ENCODE data around the gene TAF6L.
"Not testable (repeated sequence)": the region's sequence is repeated elsewhere in the genome, so short reads cannot be mapped to it uniquely, and the experiment has no call there.

TAF6L gene, protein sequence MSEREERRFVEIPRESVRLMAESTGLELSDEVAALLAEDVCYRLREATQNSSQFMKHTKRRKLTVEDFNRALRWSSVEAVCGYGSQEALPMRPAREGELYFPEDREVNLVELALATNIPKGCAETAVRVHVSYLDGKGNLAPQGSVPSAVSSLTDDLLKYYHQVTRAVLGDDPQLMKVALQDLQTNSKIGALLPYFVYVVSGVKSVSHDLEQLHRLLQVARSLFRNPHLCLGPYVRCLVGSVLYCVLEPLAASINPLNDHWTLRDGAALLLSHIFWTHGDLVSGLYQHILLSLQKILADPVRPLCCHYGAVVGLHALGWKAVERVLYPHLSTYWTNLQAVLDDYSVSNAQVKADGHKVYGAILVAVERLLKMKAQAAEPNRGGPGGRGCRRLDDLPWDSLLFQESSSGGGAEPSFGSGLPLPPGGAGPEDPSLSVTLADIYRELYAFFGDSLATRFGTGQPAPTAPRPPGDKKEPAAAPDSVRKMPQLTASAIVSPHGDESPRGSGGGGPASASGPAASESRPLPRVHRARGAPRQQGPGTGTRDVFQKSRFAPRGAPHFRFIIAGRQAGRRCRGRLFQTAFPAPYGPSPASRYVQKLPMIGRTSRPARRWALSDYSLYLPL

DNA sequence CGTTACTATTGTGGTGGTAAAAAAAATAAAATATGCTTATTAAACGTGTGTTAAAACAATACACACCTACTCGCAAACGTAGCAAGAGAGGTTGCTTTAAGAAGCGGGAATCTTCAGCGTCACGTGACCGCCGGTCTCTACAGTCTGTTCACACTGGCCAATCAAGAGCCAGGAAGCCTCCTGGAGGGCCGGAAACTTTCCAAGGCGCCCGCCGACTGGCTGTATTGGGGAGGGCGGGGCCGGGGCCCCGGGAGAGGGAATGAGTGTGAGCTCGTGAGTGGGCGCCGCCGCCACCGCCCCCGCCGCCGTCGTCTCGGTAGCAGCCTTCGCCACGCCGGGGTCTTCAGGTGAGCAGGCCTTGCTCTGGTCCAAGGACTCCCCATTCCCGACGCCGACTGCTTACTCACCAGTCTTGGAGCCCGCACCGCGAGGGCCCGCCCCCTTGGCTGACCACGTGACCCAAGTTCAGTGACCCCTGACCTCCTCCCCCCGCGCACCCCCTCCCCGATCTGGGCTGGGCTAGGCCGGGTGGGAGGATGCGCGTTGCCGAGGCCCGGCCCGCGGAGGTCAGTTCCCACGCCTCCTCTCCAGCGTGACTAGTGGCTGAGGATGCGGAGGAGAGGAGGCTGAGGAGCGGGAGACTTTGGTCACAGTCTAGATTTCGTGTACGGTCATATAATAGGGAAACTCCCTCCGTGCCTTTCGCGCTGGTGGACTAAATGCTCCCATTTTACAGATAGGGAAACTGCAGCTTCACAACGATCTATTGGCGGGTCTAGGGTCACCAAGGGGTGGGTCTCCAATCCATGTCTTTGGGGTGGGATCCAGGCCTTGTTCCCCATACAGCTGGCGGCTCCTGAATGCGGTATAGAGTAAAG is at the start of gene TAF6L:
TAF6L (plus strand) TSS at position 253 of the 878 bp plus-strand sequence. CDS start 4,388 bp downstream, outside the sequence.
- DNase-seq: peak; percentile 95 to 98

DNA sequence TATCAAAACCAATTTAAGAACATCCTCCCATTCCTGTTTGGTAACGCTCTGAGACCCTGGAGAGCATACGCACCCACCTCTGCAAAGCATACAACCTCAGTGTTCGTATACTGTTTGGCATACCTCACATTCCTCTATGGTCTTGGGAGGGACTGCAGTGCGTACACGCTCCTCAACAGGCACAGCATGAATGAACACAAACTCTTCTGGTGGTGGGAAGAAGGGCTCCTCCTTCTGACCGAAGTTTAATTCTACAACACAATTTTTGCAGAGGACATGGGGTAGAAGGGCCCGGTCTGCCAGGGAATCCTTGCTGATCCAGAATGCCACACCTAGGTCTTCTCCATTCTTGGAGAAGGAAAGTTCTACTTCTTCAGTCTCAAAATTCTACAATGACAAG is 49.2 kb upstream of the TAF6L start:
- DNase-seq: no peak

DNA sequence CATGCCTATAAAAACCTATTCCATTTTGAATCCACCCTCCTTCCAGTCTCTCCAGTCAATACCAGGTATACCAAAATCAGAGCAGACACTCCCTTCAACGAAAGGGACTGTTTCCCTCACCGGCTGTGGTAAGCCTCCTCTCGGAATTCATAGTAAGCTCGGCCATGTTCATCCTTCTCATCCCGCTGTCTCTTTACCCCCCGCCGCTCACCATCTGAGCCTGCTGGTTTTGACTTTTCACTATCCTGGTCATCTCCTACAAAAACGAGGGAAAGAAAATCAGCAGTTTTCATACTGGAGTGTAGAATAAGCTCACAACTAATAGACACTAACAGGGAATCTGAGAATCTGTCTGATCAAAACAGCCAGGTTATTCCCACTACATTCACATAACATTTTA is 47.0 kb upstream of the TAF6L start:
- no peak for DNase-seq

DNA sequence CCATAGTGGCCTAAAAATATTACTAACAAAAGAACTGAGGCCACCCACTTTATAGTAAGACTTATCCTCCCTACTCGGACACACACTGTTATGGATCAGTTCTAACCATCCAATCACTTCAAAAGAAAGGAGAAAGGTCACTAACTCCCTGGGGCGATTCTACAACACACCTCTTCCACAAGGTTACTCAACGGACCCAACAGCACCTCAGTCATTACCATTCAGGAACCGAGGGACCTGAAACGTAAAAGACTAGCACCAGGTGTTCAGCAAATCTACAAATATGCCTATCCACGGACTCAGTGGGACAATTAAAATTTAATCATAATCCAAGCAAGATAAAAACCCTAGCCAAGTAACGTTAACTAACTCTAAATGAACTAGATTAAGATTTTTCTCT is 45.5 kb upstream of the TAF6L start:
- DNase-seq: no peak

DNA sequence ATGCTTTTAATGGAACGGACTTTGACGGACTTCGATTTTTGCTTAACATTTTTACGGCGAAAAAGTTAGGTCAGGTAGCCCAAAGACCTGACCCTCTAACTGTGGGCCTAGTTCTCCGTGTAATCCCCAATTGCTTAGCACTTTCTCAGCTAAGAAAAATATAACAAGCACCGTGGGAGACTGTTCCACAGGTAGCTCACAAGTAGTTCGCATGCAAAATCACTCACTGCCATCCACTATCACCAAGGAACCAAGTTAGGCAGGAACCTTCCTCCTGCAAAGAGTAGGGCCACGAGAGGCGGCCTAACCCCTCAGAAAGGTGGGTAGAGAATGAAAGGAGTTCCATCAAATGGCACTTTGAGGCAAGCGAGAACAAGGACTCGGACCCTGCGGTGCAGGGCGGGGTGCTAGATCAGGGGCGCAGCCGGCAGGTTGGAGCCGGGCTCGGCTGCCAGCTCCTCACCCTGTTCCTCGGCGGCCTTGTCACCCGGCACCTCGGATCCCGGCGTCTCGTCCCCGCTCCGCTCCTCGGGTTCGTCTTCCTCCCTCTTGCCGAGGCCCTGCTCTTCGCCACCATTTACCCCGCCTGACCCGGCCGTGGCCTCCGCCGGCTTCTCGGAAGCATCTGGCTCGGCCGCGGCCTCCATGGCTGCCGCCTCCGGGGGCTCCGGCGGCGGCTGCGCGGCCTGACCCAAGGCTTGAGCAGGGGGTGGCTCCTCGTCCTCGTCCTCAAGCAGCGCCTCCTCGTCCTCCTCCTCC is 44.9 kb upstream of the TAF6L start:
- peak in 1 of 2 experiments; percentile 14 for DNase-seq

DNA sequence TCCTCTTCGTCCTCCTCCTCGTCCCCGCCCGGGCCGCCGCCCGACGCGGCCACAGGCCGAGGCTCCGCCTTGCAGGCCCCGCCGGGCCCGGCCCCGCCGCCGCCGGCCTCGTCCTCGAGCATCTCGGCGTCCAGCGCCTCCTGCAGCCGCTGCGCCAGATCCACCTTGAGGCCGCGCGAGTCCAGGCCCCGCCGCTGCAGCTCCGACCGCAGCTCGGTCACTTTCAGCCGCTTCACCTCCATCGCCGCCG is 44.4 kb upstream of the TAF6L start:
- DNase-seq: no peak

DNA sequence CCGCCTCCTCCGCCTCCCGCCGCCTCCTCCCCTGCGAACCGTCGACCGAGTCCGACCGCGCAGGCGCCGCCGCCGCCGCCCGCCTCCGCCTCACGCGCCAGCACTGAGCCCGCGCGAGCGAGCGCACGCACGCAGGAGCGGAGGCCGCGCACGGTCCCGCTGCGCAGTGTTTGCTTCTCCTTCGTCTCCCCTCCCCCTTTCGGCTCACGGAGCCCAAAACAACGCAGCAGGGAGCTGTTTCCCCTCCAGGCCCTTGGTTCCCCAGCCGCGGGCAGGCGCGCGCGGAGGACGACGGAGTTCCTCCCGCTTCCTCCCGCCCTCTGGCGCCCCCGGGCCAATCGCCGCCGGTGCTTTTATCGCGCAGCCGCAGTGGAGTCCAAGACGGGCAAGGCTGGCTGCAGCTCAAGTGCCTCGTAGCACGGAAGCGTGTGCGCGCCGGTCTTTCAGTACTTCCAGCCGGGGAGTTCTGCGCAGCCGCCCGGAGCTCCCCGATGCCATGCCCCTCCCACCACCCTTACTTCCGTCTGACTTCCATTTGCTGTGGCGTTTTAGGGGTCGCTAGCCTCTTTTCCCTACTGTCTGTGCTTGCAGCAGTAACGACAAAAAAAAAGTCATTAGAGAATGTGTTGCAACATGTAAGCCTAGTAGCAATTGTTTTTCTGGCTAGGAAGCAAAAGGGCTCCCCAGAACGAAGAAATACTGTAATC is 43.9 kb upstream of the TAF6L start, which contains the start of gene HNRNPUL2:
HNRNPUL2 (minus strand) TSS at position 293 of the 707 bp plus-strand sequence. CDS start 301 bp downstream, outside the sequence.
- DNase-seq: peak; percentile 99

DNA sequence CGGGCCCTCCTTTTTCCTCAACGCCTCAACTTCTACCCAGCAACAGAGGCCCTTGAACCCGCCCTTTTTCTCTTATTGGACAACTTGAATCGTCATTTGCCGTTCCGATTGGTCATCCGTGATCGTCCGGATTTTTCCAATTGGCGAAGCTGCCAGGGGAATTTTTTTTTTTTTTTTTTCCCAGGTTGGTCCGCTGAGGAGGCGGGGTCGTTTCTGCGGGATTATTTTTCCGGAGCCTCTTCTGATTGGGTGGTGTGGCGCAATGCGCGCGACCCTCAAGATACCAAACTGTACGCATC is 43.4 kb upstream of the TAF6L start:
- peak; percentile 95 to 98 for DNase-seq

DNA sequence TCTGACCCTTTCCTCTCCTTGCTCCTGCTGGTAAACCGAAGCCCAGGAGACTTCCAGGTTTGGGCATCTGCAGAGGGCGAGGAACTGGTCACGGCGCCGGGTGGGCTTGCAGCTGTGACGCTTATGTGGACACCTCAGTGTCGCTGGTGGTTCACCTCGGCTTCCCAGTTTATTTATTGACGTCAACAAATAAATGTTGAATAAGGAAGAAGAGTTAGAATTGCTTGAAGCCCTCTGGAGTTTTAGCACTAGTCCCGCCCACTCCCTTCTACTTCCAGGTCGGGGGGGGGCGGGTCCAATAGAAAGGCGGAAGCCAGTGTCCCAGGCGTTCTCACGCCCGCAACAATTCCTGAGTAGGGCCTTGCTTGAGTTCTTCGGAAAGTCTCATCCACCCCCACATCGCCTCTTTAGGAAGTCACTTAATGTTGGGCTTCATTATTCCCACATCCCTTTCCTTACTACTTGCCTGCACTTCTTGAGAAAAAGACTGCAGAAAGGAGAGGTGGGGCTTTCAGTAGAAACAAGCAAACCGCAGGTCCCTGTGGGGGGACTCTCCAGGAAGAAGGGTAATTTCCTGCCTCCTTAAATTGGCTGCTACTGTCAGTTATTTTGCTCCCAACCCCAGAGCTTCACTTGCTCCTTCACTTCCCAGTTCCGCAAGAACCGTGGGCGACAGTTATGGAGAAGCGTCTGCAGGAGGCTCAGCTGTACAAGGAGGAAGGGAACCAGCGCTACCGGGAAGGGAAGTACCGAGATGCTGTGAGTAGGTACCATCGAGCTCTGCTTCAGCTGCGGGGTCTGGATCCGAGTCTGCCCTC is 42.8 kb upstream of the TAF6L start, which contains the start of gene TTC9C:
TTC9C (plus strand) TSS at position 316 of the 818 bp plus-strand sequence; CDS start at position 679, 363 bp downstream.
- DNase-seq: peak; percentile 80 to 84

DNA sequence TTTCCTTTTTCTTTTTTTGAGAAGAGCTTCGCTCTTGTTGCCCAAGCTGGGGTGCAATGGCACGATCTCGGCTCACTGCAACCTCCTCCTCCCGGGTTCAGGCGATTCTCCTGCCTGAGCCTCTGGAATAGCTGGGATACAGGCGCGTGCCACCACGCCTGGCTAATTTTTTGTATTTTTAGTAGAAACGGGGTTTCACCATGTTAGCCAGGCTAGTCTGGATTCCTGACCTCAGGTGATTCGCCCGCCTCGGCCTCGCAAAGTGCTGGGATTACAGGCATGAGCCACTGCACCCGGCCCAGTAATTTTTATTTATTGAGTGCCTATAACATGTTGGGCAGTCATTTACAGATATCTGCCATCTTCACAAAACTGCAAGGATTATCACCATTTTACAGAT is 41.1 kb upstream of the TAF6L start:
- DNase-seq: not testable (repeated sequence)

DNA sequence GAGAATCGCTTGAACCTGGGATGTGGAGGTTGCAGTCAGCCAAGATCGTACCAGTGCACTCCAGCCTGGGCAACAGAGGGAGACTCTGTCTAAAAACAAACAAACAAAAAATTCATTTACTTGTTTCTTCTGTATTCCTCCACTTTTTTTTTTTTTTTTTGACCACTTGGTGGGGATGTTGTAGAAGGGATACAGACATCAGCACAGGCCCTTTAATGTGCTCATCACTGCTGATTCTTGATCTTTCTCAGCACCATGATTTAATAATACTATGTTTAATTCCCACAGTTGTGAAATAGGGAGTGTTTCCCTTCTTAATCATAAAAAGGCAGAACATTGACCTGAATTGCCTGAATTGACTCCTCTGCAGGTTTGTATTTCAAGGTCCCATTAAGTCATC is 38.4 kb upstream of the TAF6L start:
- peak; percentile 10 to 16 for DNase-seq

DNA sequence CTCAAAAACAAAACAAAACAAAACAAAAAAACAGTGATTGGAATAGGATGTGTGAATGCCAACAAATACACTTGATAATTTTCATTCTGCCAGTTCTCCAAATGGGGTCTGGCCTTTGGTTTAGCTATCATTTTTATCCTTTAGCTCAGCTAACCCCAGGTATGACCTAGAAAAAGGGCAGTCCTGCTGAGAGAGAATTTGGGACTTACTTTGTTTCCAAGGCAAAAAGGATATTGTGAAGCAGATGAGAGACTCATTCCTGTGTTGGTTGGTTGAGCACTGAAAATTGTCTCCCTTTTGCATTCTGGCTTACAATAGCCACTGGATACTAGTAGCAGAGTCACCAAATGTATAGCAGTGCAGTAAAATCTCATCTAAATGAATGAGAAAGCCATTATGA is 34.0 kb upstream of the TAF6L start:
- no peak for DNase-seq

DNA sequence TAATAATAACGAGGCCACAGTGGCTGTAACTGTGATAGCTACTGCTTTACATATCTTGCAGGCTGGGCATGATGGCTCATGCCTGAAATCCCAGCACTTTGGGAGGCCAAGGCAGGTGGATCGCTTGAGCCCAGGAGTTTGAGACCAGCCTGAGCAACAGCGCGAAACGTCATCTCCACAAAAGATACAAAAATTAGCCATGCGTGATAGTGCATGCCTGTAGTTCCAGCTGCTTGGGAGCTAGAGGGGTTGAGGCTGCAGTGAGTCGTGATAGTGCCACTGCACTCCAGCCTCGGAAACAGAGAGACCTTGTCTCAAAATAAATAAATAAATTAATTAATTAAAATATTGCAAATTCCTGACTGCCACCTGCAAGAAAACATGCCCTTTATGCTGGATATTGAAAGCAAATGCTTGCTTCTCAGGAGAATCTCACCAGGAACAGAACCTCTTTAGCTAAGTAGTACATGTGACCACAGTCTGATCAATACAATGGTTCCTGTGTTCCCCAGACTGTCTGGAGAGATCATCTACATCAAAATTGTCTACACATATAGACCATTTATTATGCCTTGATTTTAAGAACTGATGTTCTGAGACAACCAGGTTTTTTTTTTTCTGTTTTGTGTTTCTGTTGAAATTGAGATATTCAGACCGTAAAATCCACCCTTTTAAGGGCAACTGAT is 23.6 kb upstream of the TAF6L start:
- no peak for DNase-seq

DNA sequence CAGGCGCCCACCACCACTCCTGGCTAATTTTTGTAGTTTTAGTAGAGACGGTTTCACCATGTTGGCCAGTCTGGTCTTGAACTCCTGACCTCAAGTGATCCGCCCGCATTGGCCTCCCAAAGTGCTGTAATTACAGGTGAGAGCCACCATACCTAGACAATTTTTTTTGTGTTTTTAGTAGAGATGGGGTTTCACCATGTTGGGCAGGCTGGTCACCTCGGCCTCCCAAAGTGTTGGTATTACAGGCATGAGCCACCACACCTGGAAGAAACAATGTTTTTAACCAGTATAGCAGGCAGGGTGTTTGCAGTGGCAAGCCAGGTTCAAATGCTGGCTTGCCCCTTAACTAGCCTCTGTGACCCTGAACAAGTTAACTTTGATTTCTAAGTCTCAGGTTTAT is 21.3 kb upstream of the TAF6L start:
- not testable (repeated sequence) for DNase-seq

DNA sequence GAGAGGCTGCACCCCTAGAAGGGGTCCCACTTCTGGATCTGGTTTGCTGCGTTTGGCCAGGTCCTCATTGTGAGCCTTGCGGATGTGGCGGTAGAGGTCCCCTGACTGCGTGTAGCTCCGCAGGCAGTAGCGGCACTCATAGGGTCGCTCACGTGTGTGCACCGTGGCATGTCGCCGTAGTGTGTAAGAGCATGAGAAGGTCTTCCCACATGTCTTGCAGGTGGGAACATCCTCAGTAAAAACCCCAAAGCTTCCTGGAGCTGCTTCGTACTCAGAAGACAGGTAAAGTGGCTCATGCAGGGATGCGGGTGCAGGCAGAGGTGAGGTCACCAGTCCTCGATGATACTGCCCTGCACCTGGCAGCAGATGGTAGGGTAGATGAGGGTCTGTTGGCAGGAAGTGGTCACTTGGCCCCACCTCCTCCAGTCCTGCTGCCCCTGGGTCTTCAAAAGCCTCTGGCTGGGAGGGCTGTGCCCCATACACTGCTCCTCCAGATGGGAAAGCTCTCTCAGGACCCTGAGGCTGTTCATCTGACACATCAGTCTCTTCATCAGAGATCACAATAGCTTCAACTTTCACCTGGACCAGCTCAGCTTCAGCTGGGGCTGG is 18.9 kb upstream of the TAF6L start:
- no peak for DNase-seq

DNA sequence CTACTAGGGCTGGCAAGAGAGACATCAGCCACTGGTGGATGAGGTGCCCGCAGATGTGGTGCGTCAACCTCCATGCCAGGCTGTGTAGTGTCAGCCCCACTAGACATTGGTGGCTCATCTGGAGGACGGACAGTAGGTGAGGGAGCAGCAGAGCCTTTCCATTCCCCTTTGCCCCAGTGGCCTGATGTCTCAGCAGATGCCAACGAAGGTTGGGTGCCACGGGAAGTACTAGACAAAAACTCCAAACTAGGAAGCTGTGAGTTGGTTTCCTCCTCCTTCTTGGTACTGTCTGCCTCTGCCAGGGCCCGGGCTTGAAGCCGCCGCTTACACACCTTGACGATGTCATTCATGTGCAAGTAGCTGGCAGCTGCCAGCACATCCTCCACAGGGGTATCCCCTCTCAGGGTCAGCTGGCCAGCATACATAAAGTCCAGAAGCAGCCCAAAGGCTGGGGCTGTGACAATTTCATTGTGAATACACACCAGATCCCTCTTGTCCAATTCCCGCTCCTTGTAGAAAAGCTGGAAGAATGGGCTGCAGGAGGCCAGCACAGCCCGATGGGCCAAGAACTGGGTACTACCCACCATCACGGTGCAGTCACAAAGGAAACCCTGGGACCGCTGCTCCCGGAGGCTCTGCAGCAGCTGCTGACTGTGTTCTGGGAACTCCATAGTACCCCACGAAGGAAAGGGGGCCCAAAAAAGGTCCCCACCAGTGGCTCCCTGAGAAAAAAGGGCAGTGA is 18.0 kb upstream of the TAF6L start:
- DNase-seq: no peak

DNA sequence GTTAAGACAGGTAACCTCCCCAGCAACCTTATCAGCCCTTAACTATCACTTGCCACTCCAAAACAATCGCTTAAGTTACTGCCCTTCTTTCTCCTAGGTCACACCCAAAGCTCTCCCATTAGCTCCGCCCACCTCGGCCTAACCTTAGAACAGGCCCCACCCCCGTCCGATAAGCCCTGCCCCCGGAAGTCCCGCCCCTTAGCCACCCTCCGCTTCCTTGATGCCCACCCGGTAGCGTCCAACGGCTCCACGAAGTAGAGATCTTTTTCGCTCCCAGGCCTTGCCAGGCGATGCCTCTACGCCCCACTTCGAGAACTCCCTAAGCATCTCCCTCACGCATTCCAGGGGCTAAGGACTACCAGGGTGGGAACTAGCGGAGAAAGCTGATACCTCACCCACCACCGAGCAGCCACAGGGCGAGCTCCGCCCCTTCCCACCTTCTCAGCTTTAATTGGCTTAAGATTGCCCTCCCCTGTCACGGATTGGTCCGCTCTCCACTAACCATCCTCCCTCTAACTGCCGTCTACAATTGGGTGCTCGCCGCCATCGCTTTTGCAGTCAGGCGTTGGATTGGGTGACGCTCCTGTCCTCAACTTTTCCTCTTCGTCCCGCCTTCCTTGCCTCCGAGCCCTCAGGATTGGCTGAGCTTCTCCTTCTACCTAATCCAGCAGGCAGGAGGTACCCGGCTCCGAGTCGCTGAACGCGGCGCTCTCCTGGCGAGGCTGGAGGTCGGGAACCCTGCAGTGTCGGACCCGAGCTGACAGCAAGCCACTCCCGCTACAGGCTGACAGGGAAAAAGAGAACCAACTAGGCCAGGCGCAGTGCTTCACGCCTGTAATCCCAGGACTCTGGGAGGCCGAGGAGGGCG is 17.2 kb upstream of the TAF6L start, which contains the start of gene ZBTB3:
ZBTB3 (minus strand) TSS at position 425 of the 868 bp plus-strand sequence. CDS start 496 bp downstream, outside the sequence.
- DNase-seq: peak; percentile 99

DNA sequence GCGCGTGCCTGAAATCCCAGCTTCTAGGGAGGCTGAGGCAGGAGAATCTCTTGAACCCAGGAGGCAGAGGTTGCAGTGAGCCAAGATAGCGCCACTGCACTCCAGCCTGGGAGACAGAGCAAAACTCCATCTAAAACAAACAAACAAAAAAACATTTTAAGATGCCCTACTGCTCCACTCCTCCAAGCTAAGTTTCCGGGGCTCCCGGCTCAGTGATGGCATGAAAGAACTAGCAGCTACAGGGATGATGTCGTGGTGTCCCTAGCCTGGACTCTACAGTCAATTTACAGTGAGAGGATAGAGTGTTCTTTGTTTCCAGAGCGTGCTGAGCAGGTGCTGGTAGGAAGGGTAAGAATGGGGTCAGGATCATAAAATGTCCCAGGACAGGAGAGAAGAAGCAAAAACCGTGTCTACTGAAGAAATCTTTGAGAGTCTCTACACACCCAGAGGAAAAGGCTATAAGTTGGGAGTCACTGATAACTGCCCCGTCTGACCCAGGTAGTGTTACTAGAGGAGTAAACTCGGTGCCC is 16.0 kb upstream of the TAF6L start:
- no peak for DNase-seq
